ENCODE results near the gene SYT5. TPM values are rescaled to one million over a fixed set of nuclear protein-coding genes. Genes with fewer than 3 reads are reported as not detected.

Gene SYT5
- total RNA-seq, 1 donor from 2014 or later, result 0.29 TPM

GRCh38 chr19:55166530-55167268 is 13.4 kb downstream of the SYT5 start, which contains the start of gene DNAAF3:
TSS of gene DNAAF3 (minus strand) at chr19:55166613. CDS start at chr19:55166413, 200 bp downstream.
- H3K4me3 ChIP-seq (ENCODE audit: low read depth, low read length), result peak within 1 kb of the TSS; percentile 77
- no peak for TF ChIP-seq CTCF (conservative IDR thresholded peaks at IDR 0.05; ENCODE audit: low read depth, low read length)
- DNase-seq (ENCODE audit: low read depth), result peak; percentile 75

GRCh38 chr19:55165952-55166529 is 14.0 kb downstream of the SYT5 start:
- no peak for DNase-seq (ENCODE audit: low read depth)

GRCh38 chr19:55161571-55162322 is 18.3 kb downstream of the SYT5 start:
- H3K4me3 ChIP-seq (ENCODE audit: low read depth, low read length), result no peak overlapping the region
- TF ChIP-seq CTCF (conservative IDR thresholded peaks at IDR 0.05; ENCODE audit: low read depth, low read length), result no peak
- no peak for DNase-seq (ENCODE audit: low read depth)

More at GRCh38 chr19:55165952-55166529, 14.0 kb downstream of the SYT5 start:
- TF ChIP-seq CTCF (conservative IDR thresholded peaks at IDR 0.05; ENCODE audit: low read depth, low read length), result peak; percentile 73
- H3K4me3 ChIP-seq (ENCODE audit: low read depth, low read length), result peak overlapping the region; percentile 77

- no peak overlapping the region for H3K4me3 ChIP-seq (ENCODE audit: low read depth, low read length)
- no peak for DNase-seq (ENCODE audit: low read depth)
- no peak for TF ChIP-seq CTCF (conservative IDR thresholded peaks at IDR 0.05; ENCODE audit: low read depth, low read length)
Measured at GRCh38 chr19:55160986-55161365, 19.1 kb downstream of the SYT5 start.

- no peak overlapping the region for H3K4me3 ChIP-seq (ENCODE audit: low read depth, low read length)
- no peak for DNase-seq (ENCODE audit: low read depth)
- peak; percentile 90 for TF ChIP-seq CTCF (conservative IDR thresholded peaks at IDR 0.05; ENCODE audit: low read depth, low read length)
Measured at GRCh38 chr19:55160128-55160985, 19.7 kb downstream of the SYT5 start.

Data from epithelial cell of proximal tubule (primary cell).